OCI-LY1 (cell line): ENCODE data around the gene ZFYVE21.

Source experiments
- CTCF ChIP-seq: fragments of 200-600 bp; sonication (generic), shearing (Covaris generic); IDR thresholded peaks from 2 replicates; pipeline ENCODE4 v1.5.1; 2017; ENCODE audit warnings: mild to moderate bottlenecking, antibody characterized with exemption, low read length, moderate library complexity, mixed read lengths
- EZH2 ChIP-seq: fragments of 200-600 bp; sonication (generic), shearing (Covaris generic); IDR thresholded peaks from 2 replicates; pipeline ENCODE4 v1.8.0; 2017; ENCODE audit warnings: borderline replicate concordance, mixed run types, mild to moderate bottlenecking, antibody characterized with exemption, low read length, moderate library complexity, mixed read lengths

GRCh38 chr14:103683139-103683538 is 32.5 kb upstream of the ZFYVE21 start:
- TF ChIP-seq CTCF (no peak), EZH2 (no peak)
